ENCODE results near the gene ASTN2.

The ASTN2 gene

GRCh38 chr9:116377179-116377798, 1037.6 kb downstream of the ASTN2 start:
- no peak for DNase-seq (ENCODE audit: low read depth in 2 of 3, low spot score in 2 of 3)
